Gastrocnemius medialis (tissue), 4 donors: ENCODE results near the gene RPL7L1. TPM values are rescaled to one million over a fixed set of nuclear protein-coding genes. Genes with fewer than 3 reads are reported as not detected.

Experiments
- ATAC-seq, 2 donors: fragments of 150-250 bp; one replicate each; pipeline ENCODE4 v1.9.1; 2016
- DNase-seq, 2 donors: peaks; one replicate each; pipeline ENCODE4 v3.0.0-alpha.2; 2019
- H3K27ac ChIP-seq, 4 donors: fragments of 200-600 bp; sonication (generic); 1 replicate in 1 of 4; 2 replicates in 3 of 4; pipeline ENCODE4 v1.5.1; 2016 to 2018; ENCODE audit warnings: mild to moderate bottlenecking in 2 of 4, moderate library complexity in 1 of 4
- H3K27me3 ChIP-seq, 3 donors: fragments of 200-600 bp; sonication (generic) in 2 of 3; 1 replicate in 1 of 3; 2 replicates in 2 of 3; pipeline versions ENCODE4 v1.5.1 to v1.6.0; 2016 to 2019; ENCODE audit warnings: mild to moderate bottlenecking in 1 of 3, moderate library complexity in 1 of 3
- H3K36me3 ChIP-seq, 2 donors: fragments of 200-600 bp; sonication (generic) in 1 of 2; one replicate each; pipeline ENCODE4 v1.5.1; 2017 to 2018
- H3K4me1 ChIP-seq, 2 donors: fragments of 200-600 bp; sonication (generic) in 1 of 2; one replicate each; pipeline ENCODE4 v1.5.1; 2016 to 2017; ENCODE audit warnings: mild to moderate bottlenecking in 2 of 2
- H3K4me3 ChIP-seq, 4 donors: fragments of 200-600 bp; sonication (generic) in 3 of 4; 1 replicate in 1 of 4; 2 replicates in 3 of 4; pipeline ENCODE4 v1.5.1; 2016 to 2019; ENCODE audit warnings: mild to moderate bottlenecking in 2 of 4
- H3K9me3 ChIP-seq, 3 donors: fragments of 200-600 bp; sonication (generic) in 2 of 3; 1 replicate in 1 of 3; 2 replicates in 2 of 3; pipeline ENCODE4 v1.5.1; 2016 to 2019
- CTCF ChIP-seq, 5 experiments: fragments of 450-650 bp in 3 of 5; fragments of 200-600 bp in 2 of 5; sonication (generic) in 2 of 5; IDR thresholded peaks in 4 of 5; conservative IDR thresholded peaks in 1 of 5; 1 replicate in 4 of 5; 2 replicates in 1 of 5; pipeline ENCODE4 v1.5.1; 2016 to 2019; ENCODE audit warnings: antibody characterized with exemption in 5 of 5, mild to moderate bottlenecking in 3 of 5, moderate library complexity in 3 of 5
- POLR2A ChIP-seq, 2 donors: fragments of 450-650 bp; IDR thresholded peaks; one replicate each; pipeline ENCODE4 v1.6.1; 2017; ENCODE audit warnings: antibody characterized with exemption in 2 of 2, mild to moderate bottlenecking in 2 of 2, moderate library complexity in 2 of 2
- in situ Hi-C, 4 donors: fragments of 200-750 bp; cut with MboI; loops; one replicate each; pipeline versions ENCODE4 v1.15.0 to v1.8.0; 2017; ENCODE audit warnings: low sequenced_read_pairs in 4 of 4
- intact Hi-C: fragments of 100-400 bp; cut with DNase I; formaldehyde crosslinking; loops from one replicate; pipeline ENCODE4 v1.15.1; 2023; ENCODE audit warnings: low total_unique reads
- total RNA-seq, 4 donors: library from RNA; depleted of rRNA; stranded (reverse); fragments of >200 nt; gene quantifications; one replicate each; pipeline versions ENCODE4 v1.1.0 to v1.2.3, GENCODE V29; 2016

RPL7L1 gene
- total RNA-seq, 4 donors from 2014 or later = 59.6 to 87.1 (median 65.2) TPM

GRCh38 chr6:42937548-42938427 is 58.4 kb downstream of the RPL7L1 start:
- H3K36me3 ChIP-seq = peaks cover 0 to 24% of the 10 kb centered on the region in 2 donors
- in situ Hi-C loops = no loop called here
- no peaks in the 10 kb centered on the region for H3K4me1 ChIP-seq
- no peaks in the 10 kb centered on the region for H3K27me3 ChIP-seq
- no peak overlapping the region for H3K27ac ChIP-seq
- TF ChIP-seq POLR2A (IDR thresholded peaks at IDR 0.05) = no peak
- no peak for TF ChIP-seq CTCF (IDR thresholded peaks at IDR 0.05 in 4 of 5, conservative IDR thresholded peaks at IDR 0.05 in 1 of 5)
- ATAC-seq (no peak), DNase-seq (no peak)
- no peak overlapping the region for H3K4me3 ChIP-seq
- H3K9me3 ChIP-seq = no peaks in the 10 kb centered on the region
- intact Hi-C loops = loop anchor here (2.0 kb wide), 1 partner anchor 27 kb away; no protein-coding TSS in a partner anchor

GRCh38 chr6:42938428-42938796 is 59.0 kb downstream of the RPL7L1 start:
- H3K36me3 ChIP-seq = peaks cover 0 to 24% of the 10 kb centered on the region in 2 donors
- no peaks in the 10 kb centered on the region for H3K27me3 ChIP-seq
- ATAC-seq (no peak), DNase-seq (no peak)
- in situ Hi-C loops = no loop called here
- TF ChIP-seq CTCF (IDR thresholded peaks at IDR 0.05 in 4 of 5, conservative IDR thresholded peaks at IDR 0.05 in 1 of 5) = no peak
- no peak overlapping the region for H3K27ac ChIP-seq
- intact Hi-C loops = loop anchor here (2.0 kb wide), 1 partner anchor 28 kb away; no protein-coding TSS in a partner anchor
- no peaks in the 10 kb centered on the region for H3K4me1 ChIP-seq
- H3K9me3 ChIP-seq = no peaks in the 10 kb centered on the region
- H3K4me3 ChIP-seq = no peak overlapping the region

- Histone ChIP-seq H3K27ac (no peak overlapping the region), H3K4me1 (no peaks in the 10 kb centered on the region), H3K27me3 (no peaks in the 10 kb centered on the region), H3K36me3 (peaks cover 0 to 21% of the 10 kb centered on the region in 2 donors), H3K9me3 (no peaks in the 10 kb centered on the region), H3K4me3 (no peak overlapping the region)
- TF ChIP-seq CTCF (IDR thresholded peaks at IDR 0.05 in 4 of 5, conservative IDR thresholded peaks at IDR 0.05 in 1 of 5) (no peak), POLR2A (IDR thresholded peaks at IDR 0.05) (no peak)
- in situ Hi-C loops = no loop called here
- no peak for ATAC-seq
- intact Hi-C loops = loop anchor here (2.0 kb wide), 1 partner anchor 28 kb away; no protein-coding TSS in a partner anchor
- DNase-seq = no peak
Measured at GRCh38 chr6:42938987-42939809, 59.8 kb downstream of the RPL7L1 start.

Other genes with a start within 250 kb of the RPL7L1 start
- 1 to 10 TPM in 2 of 4 donors, under 1 TPM in 2; 0.16 to 3.8 (median 1.8) TPM for gene PRPH2, start 157.0 kb upstream of the RPL7L1 start, total RNA-seq
- gene TBCC, start 133.5 kb upstream of the RPL7L1 start, total RNA-seq = 10 to 100 TPM; 33.2 to 61.8 (median 45.1) TPM
- gene BICRAL, start 97.6 kb upstream of the RPL7L1 start, total RNA-seq = 10 to 100 TPM in 2 of 4 donors, 1 to 10 TPM in 2; 7.9 to 10.2 (median 9.7) TPM
- not detected for gene PTCRA, start 36.4 kb downstream of the RPL7L1 start, total RNA-seq
- 10 to 100 TPM in 2 of 4 donors, 1 to 10 TPM in 2; 7.1 to 13.5 (median 9.3) TPM for gene CNPY3, start 49.9 kb downstream of the RPL7L1 start, total RNA-seq
- gene GNMT, start 81.1 kb downstream of the RPL7L1 start, total RNA-seq = 1 to 10 TPM in 1 of 4 donors, under 1 TPM in 2, not detected in 1; 0.42 to 1.1 (median 0.61) TPM
- 10 to 100 TPM in 2 of 4 donors, 1 to 10 TPM in 2; 7.4 to 45.1 (median 12.6) TPM for gene PEX6, start 99.6 kb downstream of the RPL7L1 start, total RNA-seq
- gene PPP2R5D, start 105.0 kb downstream of the RPL7L1 start, total RNA-seq = 10 to 100 TPM; 44.3 to 68.2 (median 52.6) TPM
- 10 to 100 TPM; 25.0 to 33.5 (median 25.9) TPM for gene MEA1, start 134.3 kb downstream of the RPL7L1 start, total RNA-seq
- 100 to 1,000 TPM in 2 of 4 donors, 10 to 100 TPM in 2; 66.5 to 164 (median 119) TPM for gene KLHDC3, start 134.6 kb downstream of the RPL7L1 start, total RNA-seq
- gene RRP36, start 142.0 kb downstream of the RPL7L1 start, total RNA-seq = 10 to 100 TPM; 37.7 to 64.3 (median 51.0) TPM
- 10 to 100 TPM; 11.9 to 21.3 (median 15.4) TPM for gene CUL7, start 174.2 kb downstream of the RPL7L1 start, total RNA-seq
- gene MRPL2, start 179.8 kb downstream of the RPL7L1 start, total RNA-seq = 10 to 100 TPM; 34.1 to 64.9 (median 41.1) TPM
- gene KLC4, start 180.0 kb downstream of the RPL7L1 start, total RNA-seq = 10 to 100 TPM; 12.2 to 19.3 (median 14.6) TPM
- under 1 TPM; 0.15 to 0.64 (median 0.24) TPM for gene PTK7, start 196.7 kb downstream of the RPL7L1 start, total RNA-seq